Hepatocyte (in vitro differentiated cells): Measurements from ENCODE around the gene NDUFB8. TPM values are rescaled to one million over a fixed set of nuclear protein-coding genes. Genes with fewer than 3 reads are reported as not detected.

Experiments used
- DNase-seq: peaks from one replicate; pipeline ENCODE4 v3.0.0-alpha.2; 2016; ENCODE audit warnings: low spot score
- H2AFZ ChIP-seq: fragments of 200-600 bp; sonication (generic); 2 replicates; pipeline ENCODE4 v1.6.0; 2016; ENCODE audit warnings: antibody characterized with exemption, mild to moderate bottlenecking
- H3K27ac ChIP-seq: fragments of 200-600 bp; sonication (generic); 2 replicates; pipeline ENCODE4 v1.5.1; 2016; ENCODE audit warnings: mild to moderate bottlenecking
- H3K27me3 ChIP-seq: fragments of 200-600 bp; sonication (generic); 2 replicates; pipeline ENCODE4 v1.6.1; 2016
- H3K36me3 ChIP-seq: fragments of 200-600 bp; sonication (generic); replicated peaks from 2 replicates; pipeline ENCODE4 v1.5.1; 2016; ENCODE audit warnings: low read depth; ENCODE audit not compliant: insufficient read depth
- H3K4me1 ChIP-seq: fragments of 200-600 bp; sonication (generic); 2 replicates; pipeline ENCODE4 v1.5.1; 2016; ENCODE audit warnings: mild to moderate bottlenecking, moderate library complexity; ENCODE audit not compliant: insufficient read depth
- H3K4me2 ChIP-seq: fragments of 200-600 bp; sonication (generic); 2 replicates; pipeline ENCODE4 v1.6.0; 2016
- H3K4me3 ChIP-seq: fragments of 200-600 bp; sonication (generic); 2 replicates; pipeline ENCODE4 v1.5.1; 2016; ENCODE audit warnings: mild to moderate bottlenecking
- H3K79me2 ChIP-seq: fragments of 200-600 bp; sonication (generic); 2 replicates; pipeline ENCODE4 v1.6.0; 2017; ENCODE audit warnings: mild to moderate bottlenecking
- H3K9me2 ChIP-seq: fragments of 200-600 bp; sonication (generic); replicated peaks from 2 replicates; pipeline ENCODE4 v1.6.0; 2017; ENCODE audit warnings: mild to moderate bottlenecking; ENCODE audit not compliant: insufficient read depth
- H3K9me3 ChIP-seq: fragments of 200-600 bp; sonication (generic); 2 replicates; pipeline ENCODE4 v1.5.1; 2016; ENCODE audit warnings: low read depth, mild to moderate bottlenecking
- H4K20me1 ChIP-seq: fragments of 200-600 bp; sonication (generic); 2 replicates; pipeline ENCODE4 v1.6.0; 2016; ENCODE audit warnings: mild to moderate bottlenecking; ENCODE audit not compliant: insufficient read depth, poor library complexity, severe bottlenecking
- CTCF ChIP-seq: fragments of 200-600 bp; sonication (generic); IDR thresholded peaks from 2 replicates; pipeline ENCODE4 v1.5.1; 2016; ENCODE audit warnings: antibody characterized with exemption, mild to moderate bottlenecking; ENCODE audit not compliant: poor library complexity
- EZH2 ChIP-seq: fragments of 200-600 bp; sonication (generic); IDR thresholded peaks from 2 replicates; pipeline ENCODE4 v1.6.1; 2016; ENCODE audit warnings: antibody characterized with exemption, mild to moderate bottlenecking, borderline replicate concordance
- EZH2phosphoT487 ChIP-seq: fragments of 200-600 bp; sonication (generic); IDR thresholded peaks from one replicate; pipeline ENCODE4 v1.6.1; 2018; ENCODE audit warnings: antibody characterized with exemption, mild to moderate bottlenecking, low read depth, moderate library complexity; ENCODE audit not compliant: unreplicated experiment, severe bottlenecking
- WGBS: methylation state at CpG from one replicate; pipeline ENCODE4 v1.1.6; 2016; ENCODE audit warnings: low lambda C conversion rate; ENCODE audit errors: missing lambda C conversion rate; 5-methylcytosine and 5-hydroxymethylcytosine counted together
- polyA plus RNA-seq: library from polyadenylated mRNA; unstranded; fragments of >200 nt; fragmentation: Nextera tagmentation; extraction: Ambion mirVana; gene quantifications from 2 replicates; pipeline ENCODE4 v1.2.1, GENCODE V29; 2016
- total RNA-seq: library from RNA; depleted of rRNA; stranded (reverse); fragments of >200 nt; gene quantifications from 2 replicates; pipeline ENCODE4 v1.2.3, GENCODE V29; 2014

NDUFB8 gene
- total and polyA plus RNA-seq, 2 experiments from 2014 or later: 124 to 355 TPM

DNA sequence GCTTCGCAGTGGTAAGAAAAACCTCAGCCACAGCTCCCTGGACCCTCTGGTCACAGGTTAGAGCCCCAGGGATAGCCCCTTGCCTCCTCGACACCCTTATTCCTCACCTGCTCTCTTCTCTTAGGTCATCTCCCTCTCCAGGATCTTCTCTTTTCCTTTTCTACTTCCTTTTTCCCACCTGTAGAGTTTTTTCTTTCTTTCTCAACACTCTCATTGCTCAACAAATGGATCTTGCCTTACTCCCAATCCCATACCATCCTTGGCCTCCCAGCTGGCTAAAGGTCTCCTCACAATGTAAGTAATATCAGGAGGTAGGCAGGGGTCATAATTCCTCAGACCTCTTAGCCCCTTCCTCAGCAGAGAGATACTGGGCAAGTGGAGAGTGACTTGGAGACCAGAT, 49.7 kb downstream of the NDUFB8 start:
- Histone ChIP-seq H3K36me3 (no peaks in the 10 kb centered on the region), H3K9me2 (no peaks in the 10 kb centered on the region), H3K27ac (no peak overlapping the region), H3K4me1 (peaks cover 11% of the 10 kb centered on the region), H3K9me3 (no peaks in the 10 kb centered on the region), H3K4me2 (no peak overlapping the region), H3K4me3 (no peak overlapping the region), H2AFZ (no peak overlapping the region), H4K20me1 (no peaks in the 10 kb centered on the region), H3K27me3 (peaks cover 43% of the 10 kb centered on the region), H3K79me2 (no peaks in the 10 kb centered on the region)
- 89% methylated on average over 2 of the region's 2 CpGs for WGBS
- TF ChIP-seq EZH2phosphoT487 (no peak), EZH2 (no peak)
- DNase-seq: no peak

DNA sequence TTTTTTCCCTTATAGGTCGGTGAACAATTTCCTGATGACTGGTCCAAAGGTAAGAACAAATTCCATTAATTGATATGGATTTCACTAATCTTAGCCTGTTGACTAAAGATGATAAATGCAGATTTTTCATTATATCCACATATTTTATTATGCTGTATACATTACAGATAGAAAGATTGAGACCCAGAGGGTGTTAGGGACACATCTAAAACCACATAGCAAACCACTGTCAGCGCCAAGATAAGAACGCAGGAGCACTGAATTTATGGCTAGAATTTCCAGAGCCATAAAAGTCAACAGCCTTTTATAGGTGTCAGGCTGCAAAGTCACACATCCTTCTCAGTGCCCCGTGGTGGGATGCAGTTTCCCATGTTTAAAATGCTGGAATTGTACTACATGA, 50.6 kb downstream of the NDUFB8 start:
- Histone ChIP-seq H3K27me3 (peaks cover 36% of the 10 kb centered on the region), H4K20me1 (no peaks in the 10 kb centered on the region), H3K4me1 (peaks cover 11% of the 10 kb centered on the region), H2AFZ (no peak overlapping the region), H3K36me3 (no peaks in the 10 kb centered on the region), H3K4me2 (no peak overlapping the region), H3K9me2 (no peaks in the 10 kb centered on the region), H3K9me3 (no peaks in the 10 kb centered on the region), H3K79me2 (no peaks in the 10 kb centered on the region), H3K4me3 (no peak overlapping the region), H3K27ac (no peak overlapping the region)
- whole genome bisulfite sequencing: 28% methylated on average over 4 of the region's 4 CpGs
- TF ChIP-seq EZH2phosphoT487 (no peak), CTCF (no peak), EZH2 (no peak)
- peak; percentile 22 for DNase-seq

GRCh38 chr10:100477970-100478369, 51.7 kb downstream of the NDUFB8 start:
- peaks cover 33% of the 10 kb centered on the region for H3K27me3 ChIP-seq
- H3K9me2 ChIP-seq: no peaks in the 10 kb centered on the region
- no peak overlapping the region for H3K27ac ChIP-seq
- no peak overlapping the region for H3K4me2 ChIP-seq
- peaks cover 9% of the 10 kb centered on the region for H3K4me1 ChIP-seq
- H2AFZ ChIP-seq: no peak overlapping the region
- TF ChIP-seq CTCF (no peak), EZH2 (no peak), EZH2phosphoT487 (no peak)
- no peaks in the 10 kb centered on the region for H4K20me1 ChIP-seq
- DNase-seq: no peak
- H3K9me3 ChIP-seq: no peaks in the 10 kb centered on the region
- 49% methylated on average over 5 of the region's 5 CpGs for WGBS
- H3K79me2 ChIP-seq: no peaks in the 10 kb centered on the region
- no peak overlapping the region for H3K4me3 ChIP-seq
- H3K36me3 ChIP-seq: no peaks in the 10 kb centered on the region

Other genes starting within 250 kb of the NDUFB8 start
- 44.1 and 50.1 TPM in 2 replicates for gene BLOC1S2, start 243.2 kb downstream of the NDUFB8 start, total RNA-seq
- 46.7 and 50.4 TPM in 2 replicates for gene BLOC1S2, start 243.2 kb downstream of the NDUFB8 start, polyA plus RNA-seq
- gene PKD2L1, start 199.6 kb downstream of the NDUFB8 start, total RNA-seq: 0.10 TPM in 1 of 2 replicates, not detected in the other
- gene PKD2L1, start 199.6 kb downstream of the NDUFB8 start, polyA plus RNA-seq: 0.88 and 1.9 TPM in 2 replicates
- gene SCD, start 182.6 kb downstream of the NDUFB8 start, total RNA-seq: 589 and 622 TPM in 2 replicates
- gene SCD, start 182.6 kb downstream of the NDUFB8 start, polyA plus RNA-seq: 213 and 282 TPM in 2 replicates
- not detected in 2 replicates for gene WNT8B, start 66.9 kb downstream of the NDUFB8 start, total RNA-seq
- not detected in 2 replicates for gene WNT8B, start 66.9 kb downstream of the NDUFB8 start, polyA plus RNA-seq
- gene SEC31B, start 10.0 kb downstream of the NDUFB8 start, total RNA-seq: 2.3 and 5.4 TPM in 2 replicates
- gene SEC31B, start 10.0 kb downstream of the NDUFB8 start, polyA plus RNA-seq: 7.7 and 13.2 TPM in 2 replicates
- gene HIF1AN, start 6.1 kb upstream of the NDUFB8 start, total RNA-seq: 13.7 and 15.5 TPM in 2 replicates
- gene HIF1AN, start 6.1 kb upstream of the NDUFB8 start, polyA plus RNA-seq: 32.1 and 36.0 TPM in 2 replicates
- not detected in 2 replicates for gene PAX2, start 215.7 kb upstream of the NDUFB8 start, total RNA-seq
- not detected in 2 replicates for gene PAX2, start 215.7 kb upstream of the NDUFB8 start, polyA plus RNA-seq